MM.1S (cell line): ENCODE measurements around the gene EPHA6.

ENCODE experiments used
- DNase-seq: peaks from one replicate; pipeline ENCODE4 v3.0.0-alpha.2; 2015
- H2AFZ ChIP-seq: fragments of 300-600 bp; sonication (generic); 2 replicates; pipeline ENCODE4 v1.6.0; 2016; ENCODE audit warnings: antibody characterized with exemption, low read length
- H3F3A ChIP-seq: fragments of 300-600 bp; sonication (generic); 2 replicates; pipeline ENCODE4 v1.6.1; 2016; ENCODE audit warnings: mild to moderate bottlenecking, antibody characterized with exemption, low read length, moderate library complexity, mixed read lengths; ENCODE audit not compliant: insufficient read depth
- H3K27ac ChIP-seq: fragments of 300-600 bp; sonication (generic); 2 replicates; pipeline ENCODE4 v1.5.1; 2016; ENCODE audit warnings: mild to moderate bottlenecking, low read length
- H3K27me3 ChIP-seq: fragments of 300-600 bp; sonication (generic); replicated peaks from 2 replicates; pipeline ENCODE4 v1.6.0; 2016; ENCODE audit warnings: low read length; ENCODE audit not compliant: insufficient read depth
- H3K36me3 ChIP-seq: fragments of 300-600 bp; sonication (generic); replicated peaks from 2 replicates; pipeline ENCODE4 v1.6.1; 2016; ENCODE audit warnings: mild to moderate bottlenecking, low read length, mixed read lengths; ENCODE audit not compliant: insufficient read depth
- H3K4me1 ChIP-seq: fragments of 300-600 bp; sonication (generic); 2 replicates; pipeline ENCODE4 v1.6.1; 2016; ENCODE audit warnings: low read length, mixed read lengths
- H3K4me2 ChIP-seq: fragments of 300-600 bp; sonication (generic); 2 replicates; pipeline ENCODE4 v1.6.0; 2016; ENCODE audit warnings: low read depth, low read length
- H3K4me3 ChIP-seq: fragments of 300-600 bp; sonication (generic); 2 replicates; pipeline ENCODE4 v1.5.1; 2016; ENCODE audit warnings: low read length, mixed read lengths
- H3K79me2 ChIP-seq: fragments of 300-600 bp; sonication (generic); 2 replicates; pipeline ENCODE4 v1.6.1; 2016; ENCODE audit warnings: mixed run types, low read length, mixed read lengths
- H3K9ac ChIP-seq: fragments of 300-600 bp; sonication (generic); 2 replicates; pipeline ENCODE4 v1.6.1; 2016; ENCODE audit warnings: low read length, mixed read lengths
- H3K9me2 ChIP-seq: fragments of 300-600 bp; sonication (generic); replicated peaks from 2 replicates; pipeline ENCODE4 v1.6.1; 2016; ENCODE audit warnings: mild to moderate bottlenecking, low read length, mixed read lengths; ENCODE audit not compliant: insufficient read depth
- H3K9me3 ChIP-seq: fragments of 300-600 bp; sonication (generic); replicated peaks from 2 replicates; pipeline ENCODE4 v1.6.1; 2016; ENCODE audit warnings: mild to moderate bottlenecking, low read length, mixed read lengths; ENCODE audit not compliant: insufficient read depth
- H4K20me1 ChIP-seq: fragments of 300-600 bp; sonication (generic); 2 replicates; pipeline ENCODE4 v1.6.1; 2016; ENCODE audit warnings: mild to moderate bottlenecking, low read length, moderate library complexity, mixed read lengths; ENCODE audit not compliant: insufficient read depth
- EZH2 ChIP-seq: fragments of 300-600 bp; sonication (generic); optimal IDR thresholded peaks from 2 replicates; pipeline ENCODE3; 2017; ENCODE audit warnings: low read depth, mild to moderate bottlenecking, antibody characterized with exemption, low read length, mixed read lengths
- EZH2phosphoT487 ChIP-seq: fragments of 300-600 bp; sonication (generic); IDR thresholded peaks from 2 replicates; pipeline ENCODE4 v1.6.1; 2018; ENCODE audit warnings: antibody characterized with exemption, low read length
- TF ChIP-seq, protein P1 (sequence below): fragments of 300-600 bp; sonication (generic); IDR thresholded peaks from 2 replicates; pipeline ENCODE4 v1.5.1; 2016; ENCODE audit warnings: antibody characterized with exemption, low read length, mixed read lengths

EPHA6 gene

DNA sequence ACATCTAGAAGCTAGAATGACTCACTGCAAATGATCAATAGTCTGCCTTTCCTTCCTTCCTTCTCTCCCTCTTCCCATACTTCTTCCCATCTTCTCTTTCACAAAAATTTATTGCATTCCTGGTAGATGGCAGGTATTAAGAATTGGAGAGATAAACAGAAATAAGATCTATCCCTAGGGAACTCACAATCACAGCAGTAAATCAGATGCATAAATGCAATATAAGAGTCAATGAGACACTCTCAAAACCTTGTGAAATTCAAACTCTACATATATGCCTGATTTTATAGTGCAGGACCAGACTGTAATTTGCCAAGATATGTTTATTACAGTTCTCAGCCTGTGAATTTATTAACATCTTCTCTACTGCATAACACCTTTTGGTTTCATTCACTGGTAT lies 871.9 kb downstream of the EPHA6 start:
- DNase-seq: no peak
- TF ChIP-seq, protein P1, sequence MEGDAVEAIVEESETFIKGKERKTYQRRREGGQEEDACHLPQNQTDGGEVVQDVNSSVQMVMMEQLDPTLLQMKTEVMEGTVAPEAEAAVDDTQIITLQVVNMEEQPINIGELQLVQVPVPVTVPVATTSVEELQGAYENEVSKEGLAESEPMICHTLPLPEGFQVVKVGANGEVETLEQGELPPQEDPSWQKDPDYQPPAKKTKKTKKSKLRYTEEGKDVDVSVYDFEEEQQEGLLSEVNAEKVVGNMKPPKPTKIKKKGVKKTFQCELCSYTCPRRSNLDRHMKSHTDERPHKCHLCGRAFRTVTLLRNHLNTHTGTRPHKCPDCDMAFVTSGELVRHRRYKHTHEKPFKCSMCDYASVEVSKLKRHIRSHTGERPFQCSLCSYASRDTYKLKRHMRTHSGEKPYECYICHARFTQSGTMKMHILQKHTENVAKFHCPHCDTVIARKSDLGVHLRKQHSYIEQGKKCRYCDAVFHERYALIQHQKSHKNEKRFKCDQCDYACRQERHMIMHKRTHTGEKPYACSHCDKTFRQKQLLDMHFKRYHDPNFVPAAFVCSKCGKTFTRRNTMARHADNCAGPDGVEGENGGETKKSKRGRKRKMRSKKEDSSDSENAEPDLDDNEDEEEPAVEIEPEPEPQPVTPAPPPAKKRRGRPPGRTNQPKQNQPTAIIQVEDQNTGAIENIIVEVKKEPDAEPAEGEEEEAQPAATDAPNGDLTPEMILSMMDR: no peak
- Histone ChIP-seq H3K27me3 (no peaks in the 10 kb centered on the region), H3K27ac (no peak overlapping the region), H3K4me1 (no peaks in the 10 kb centered on the region), H3K79me2 (no peaks in the 10 kb centered on the region), H3K4me3 (no peak overlapping the region), H4K20me1 (no peaks in the 10 kb centered on the region), H3K9me2 (no peaks in the 10 kb centered on the region), H3F3A (no peaks in the 10 kb centered on the region), H3K9ac (no peak overlapping the region), H3K36me3 (no peaks in the 10 kb centered on the region), H3K9me3 (no peaks in the 10 kb centered on the region), H2AFZ (no peak overlapping the region), H3K4me2 (no peak overlapping the region)

DNA sequence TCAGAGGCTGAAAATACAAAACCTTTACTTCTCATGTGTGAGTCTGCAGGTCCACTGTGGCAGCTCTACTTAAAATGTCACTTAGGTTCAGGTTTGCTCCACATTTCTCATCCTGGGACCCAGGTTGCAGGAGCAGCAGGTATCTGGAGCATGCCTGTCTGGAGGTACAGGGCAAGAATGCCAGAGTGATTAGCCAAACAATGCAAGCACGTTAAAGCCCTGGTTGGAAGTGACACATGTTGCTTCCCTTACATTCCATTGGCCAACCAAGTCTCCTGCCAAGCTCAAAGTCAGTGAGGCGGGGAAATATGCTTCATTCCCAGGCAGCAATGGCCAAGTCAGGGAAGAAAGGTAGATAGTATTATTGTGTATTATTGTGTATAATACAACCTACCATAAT lies 873.3 kb downstream of the EPHA6 start:
- TF ChIP-seq, protein P1: no peak
- TF ChIP-seq EZH2phosphoT487: no peak
- TF ChIP-seq EZH2: no peak
- DNase-seq: no peak
- no peaks in the 10 kb centered on the region for H3K4me1 ChIP-seq

GRCh38 chr3:97689111-97689510 lies 874.7 kb downstream of the EPHA6 start:
- Histone ChIP-seq H3K4me1 (no peaks in the 10 kb centered on the region), H4K20me1 (no peaks in the 10 kb centered on the region), H3K9me2 (no peaks in the 10 kb centered on the region), H3K27ac (no peak overlapping the region), H3K36me3 (no peaks in the 10 kb centered on the region), H3K9ac (no peak overlapping the region), H3K27me3 (no peaks in the 10 kb centered on the region), H3K4me2 (no peak overlapping the region), H3K79me2 (no peaks in the 10 kb centered on the region), H3K4me3 (no peak overlapping the region), H3F3A (no peaks in the 10 kb centered on the region), H2AFZ (no peak overlapping the region), H3K9me3 (no peaks in the 10 kb centered on the region)
- DNase-seq: no peak
- TF ChIP-seq, protein P1: no peak
- TF ChIP-seq EZH2phosphoT487: no peak
- TF ChIP-seq EZH2: no peak

More for the DNA sequence above, 873.3 kb downstream of the EPHA6 start:
- H4K20me1 ChIP-seq: no peaks in the 10 kb centered on the region
- no peak overlapping the region for H2AFZ ChIP-seq
- H3K9me2 ChIP-seq: no peaks in the 10 kb centered on the region
- H3K4me3 ChIP-seq: no peak overlapping the region
- H3K79me2 ChIP-seq: no peaks in the 10 kb centered on the region
- H3K4me2 ChIP-seq: no peak overlapping the region
- H3K36me3 ChIP-seq: no peaks in the 10 kb centered on the region
- no peak overlapping the region for H3K9ac ChIP-seq
- H3K9me3 ChIP-seq: no peaks in the 10 kb centered on the region
- no peaks in the 10 kb centered on the region for H3K27me3 ChIP-seq
- H3F3A ChIP-seq: no peaks in the 10 kb centered on the region
- H3K27ac ChIP-seq: no peak overlapping the region
